COLO829 (cell line): ENCODE results near the gene MAP2.
A peak's percentile ranks its signal among the peaks of the same experiment; 100 is the strongest.

ENCODE experiments used
- DNase-seq: peaks from one replicate; pipeline ENCODE4 v3.0.0; 2012; ENCODE audit warnings: low spot score

MAP2 gene

GRCh38 chr2:209423562-209424198, at the start of gene MAP2:
Gene MAP2 (plus strand): TSS chr2:209424047. CDS start chr2:209653171, 229,124 bp downstream.
- DNase-seq, result peak; percentile 69

GRCh38 chr2:209376686-209377085, 47.2 kb upstream of the MAP2 start:
- no peak for DNase-seq

DNA sequence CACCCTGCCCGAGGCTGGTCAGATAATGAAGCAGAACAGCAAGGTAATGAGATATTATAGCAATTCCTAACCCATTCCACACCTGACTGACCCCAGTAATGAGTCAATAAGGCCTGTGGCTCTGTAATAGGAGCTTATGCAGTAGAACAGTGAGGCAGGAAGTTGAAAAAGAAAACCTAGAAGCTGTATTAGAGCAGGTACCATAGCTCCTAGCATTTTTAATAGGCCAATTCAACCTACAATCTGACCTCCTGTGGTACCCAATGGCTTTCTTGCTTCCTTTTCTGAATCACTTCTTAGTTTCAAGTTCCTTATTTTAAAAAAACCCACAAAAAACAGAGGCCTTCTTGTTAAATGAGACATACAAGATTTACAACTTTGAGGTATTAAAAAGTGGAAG, 43.6 kb upstream of the MAP2 start:
- DNase-seq, result no peak

DNA sequence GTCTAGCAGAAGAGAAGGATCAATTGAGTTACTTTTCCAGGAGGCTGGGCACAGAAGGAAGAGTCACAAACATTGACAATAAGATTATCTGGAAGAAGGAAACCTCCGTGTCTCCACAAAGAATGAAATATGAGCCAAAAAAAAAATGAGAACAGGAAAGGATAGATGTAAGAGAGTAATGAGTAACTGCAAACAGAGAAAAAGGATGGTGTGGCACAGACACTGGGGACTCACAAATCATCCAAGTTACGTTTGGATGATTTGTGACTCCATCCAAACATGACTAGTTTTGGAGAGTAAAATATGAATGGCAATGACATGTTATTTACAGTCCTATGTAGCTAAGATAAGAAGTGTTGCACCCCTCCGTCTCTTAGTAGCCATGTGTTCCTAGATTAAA, 42.8 kb upstream of the MAP2 start:
- DNase-seq, result no peak

DNA sequence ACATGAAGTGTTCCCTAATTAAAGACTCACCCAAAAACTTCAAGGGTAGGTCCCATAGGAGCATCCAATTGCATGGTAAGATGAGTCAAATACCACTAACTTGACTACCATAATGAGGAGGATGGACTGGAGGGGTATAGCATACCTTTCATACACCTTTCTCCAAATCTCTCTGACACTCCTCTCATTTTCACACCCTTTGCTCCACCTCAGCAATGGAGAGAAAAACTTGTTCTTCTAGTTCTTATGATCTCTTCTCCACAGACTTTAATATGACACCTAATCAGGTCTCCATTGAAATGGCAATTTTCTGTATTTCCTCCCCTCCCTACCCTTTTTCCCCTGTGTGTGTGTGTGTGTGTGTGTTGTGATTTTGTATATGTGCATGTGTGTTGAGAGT, 41.1 kb upstream of the MAP2 start:
- DNase-seq, result no peak

- DNase-seq, result no peak
Observed at GRCh38 chr2:209383212-209383611, 40.6 kb upstream of the MAP2 start.

DNA sequence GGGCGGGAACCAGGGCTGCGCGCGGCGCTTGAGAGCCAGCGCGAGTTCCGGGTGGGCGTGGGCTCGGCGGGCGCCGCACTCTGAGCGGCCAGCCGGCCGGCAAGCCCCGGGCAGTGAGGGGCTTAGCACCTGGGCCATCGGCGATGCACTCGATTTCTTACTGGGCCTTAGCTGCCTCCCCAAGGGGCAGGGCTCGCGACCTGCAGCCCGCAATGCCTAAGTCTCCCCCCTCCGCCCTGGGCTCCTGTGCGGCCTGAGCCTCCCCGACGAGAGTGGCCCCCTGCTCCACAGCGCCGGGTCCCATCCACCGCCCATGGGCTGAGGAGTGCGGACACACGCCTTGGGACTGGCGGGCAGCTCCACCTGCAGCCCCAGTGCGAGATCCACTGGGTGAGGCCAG, 36.5 kb upstream of the MAP2 start:
- DNase-seq, result no peak

- no peak for DNase-seq
Observed at GRCh38 chr2:209388446-209389037, 35.3 kb upstream of the MAP2 start.

- no peak for DNase-seq
Observed at GRCh38 chr2:209389171-209389618, 34.7 kb upstream of the MAP2 start.

GRCh38 chr2:209390839-209391238, 33.0 kb upstream of the MAP2 start:
- no peak for DNase-seq

- peak; percentile 24 for DNase-seq
Observed at GRCh38 chr2:209391776-209392401, 32.0 kb upstream of the MAP2 start.

DNA sequence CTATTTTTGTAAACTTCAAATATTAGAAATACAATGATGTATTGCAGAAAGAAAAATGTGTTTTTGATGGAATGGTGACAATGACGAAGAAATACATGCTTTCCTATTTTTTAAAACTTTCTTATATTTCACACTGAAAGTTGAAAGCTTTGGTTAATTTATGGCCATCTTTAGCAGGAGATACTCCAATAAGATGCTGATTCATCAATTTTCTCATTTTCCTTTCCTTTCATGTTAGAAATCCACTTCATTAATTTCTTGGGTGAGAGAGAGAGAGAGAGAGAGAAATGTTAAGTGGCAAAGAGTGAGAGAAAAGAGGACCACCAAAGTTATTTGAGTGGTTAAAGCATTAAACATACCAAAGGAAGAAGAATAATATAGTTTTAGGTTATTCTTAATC, 28.6 kb upstream of the MAP2 start:
- DNase-seq, result no peak

GRCh38 chr2:209395652-209396051, 28.2 kb upstream of the MAP2 start:
- DNase-seq, result no peak

DNA sequence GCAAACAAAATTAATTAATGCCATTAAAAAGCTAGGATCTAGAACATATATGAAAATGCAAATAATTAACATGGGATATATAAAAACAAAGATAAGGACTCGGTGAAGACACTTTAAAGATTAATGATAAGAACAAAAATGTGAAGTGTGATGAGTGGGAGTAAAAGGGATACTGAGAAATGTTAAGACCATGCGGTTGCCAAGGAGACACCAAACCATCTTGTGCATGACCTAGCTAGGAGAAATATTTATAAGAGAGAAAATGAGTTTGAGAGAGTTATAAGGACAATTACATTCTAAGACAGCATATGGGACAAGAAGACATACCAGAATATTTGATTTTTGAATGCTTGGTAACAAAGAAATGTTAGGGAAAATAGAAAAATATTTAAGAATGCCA, 25.4 kb upstream of the MAP2 start:
- no peak for DNase-seq

GRCh38 chr2:209401788-209402187, 22.1 kb upstream of the MAP2 start:
- no peak for DNase-seq

- DNase-seq, result no peak
Observed at GRCh38 chr2:209411296-209411695, 12.6 kb upstream of the MAP2 start.

GRCh38 chr2:209411718-209412117, 12.1 kb upstream of the MAP2 start:
- DNase-seq, result no peak

GRCh38 chr2:209413311-209414014, 10.4 kb upstream of the MAP2 start:
- no peak for DNase-seq

GRCh38 chr2:209416913-209417312, 6.9 kb upstream of the MAP2 start:
- DNase-seq, result no peak

DNA sequence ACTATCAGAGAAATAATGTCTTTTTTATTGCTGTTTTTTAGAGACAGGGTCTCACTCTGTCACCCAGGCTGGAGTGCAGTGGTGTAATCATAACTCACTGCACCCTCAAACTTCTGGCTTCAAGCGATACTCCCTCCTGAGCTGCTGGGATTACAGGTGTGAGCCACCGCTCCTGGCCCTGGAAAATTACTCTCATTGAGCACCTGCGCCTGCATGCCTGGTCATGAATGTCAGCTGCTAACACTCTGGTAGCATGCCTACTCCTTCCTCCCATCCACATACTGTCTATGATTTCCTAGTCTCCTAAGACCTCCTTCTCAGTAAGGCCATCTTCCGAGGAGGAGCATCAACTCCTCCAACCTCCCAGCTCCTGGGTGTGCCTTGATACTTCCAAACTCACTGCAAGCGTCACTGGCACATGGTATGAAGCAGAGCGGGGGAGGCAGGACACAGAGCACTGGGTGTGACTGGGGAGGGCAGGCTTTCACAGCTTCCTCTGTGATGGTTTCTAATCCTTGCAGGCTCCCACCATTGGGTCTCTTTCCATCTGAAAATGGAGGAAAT, 1.6 kb upstream of the MAP2 start:
- no peak for DNase-seq

- no peak for DNase-seq
Observed at GRCh38 chr2:209424199-209424701, 403 bp downstream of the MAP2 start.

DNA sequence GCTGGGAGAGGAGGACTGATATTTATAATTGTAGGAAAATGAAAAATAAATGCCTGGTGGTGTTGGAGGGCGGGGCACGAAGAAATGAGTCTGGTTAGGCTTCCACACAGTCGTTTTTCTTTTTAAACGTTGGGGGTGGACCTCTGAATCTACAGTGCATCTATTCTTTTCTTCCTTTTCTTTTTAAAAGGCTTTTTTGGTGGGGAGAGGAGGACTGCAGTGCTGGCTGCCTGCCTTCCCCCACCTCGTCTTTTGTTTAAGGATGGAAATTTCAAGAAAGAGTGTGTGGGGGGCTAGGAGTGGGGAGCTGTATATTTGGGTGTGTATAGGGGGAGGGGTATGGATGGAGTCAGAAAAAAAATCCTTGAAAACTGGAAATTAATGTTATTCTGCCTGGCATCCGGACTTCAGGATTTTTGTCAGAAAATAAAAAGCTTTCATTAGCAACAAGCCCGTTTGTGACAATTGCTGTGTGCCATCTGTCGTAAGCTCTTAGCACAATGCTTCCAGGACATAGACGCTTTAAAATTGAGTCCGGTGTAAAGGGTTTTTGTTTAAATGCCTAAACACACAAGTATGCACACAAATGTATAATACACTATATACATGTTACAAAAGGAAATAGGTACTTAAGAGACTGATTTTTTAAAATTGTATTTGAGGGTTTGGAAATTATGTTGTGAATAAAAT, 1.1 kb downstream of the MAP2 start:
- no peak for DNase-seq
